C4-2B (cell line): ENCODE results near the gene ICE2.
A peak's percentile ranks its signal among the peaks of the same experiment; 100 is the strongest.

Source experiments
- H3K27ac ChIP-seq: fragments of 450-650 bp; 2 replicates; pipeline ENCODE4 v1.5.1; 2017
- ZFX ChIP-seq: fragments of 450-650 bp; IDR thresholded peaks from 2 replicates; pipeline ENCODE4 v1.6.1; 2017
- TF ChIP-seq, protein P1 (sequence below): fragments of 450-650 bp; conservative IDR thresholded peaks from 2 replicates; pipeline ENCODE4 v1.5.1; 2017; ENCODE audit warnings: mild to moderate bottlenecking

The ICE2 gene, protein sequence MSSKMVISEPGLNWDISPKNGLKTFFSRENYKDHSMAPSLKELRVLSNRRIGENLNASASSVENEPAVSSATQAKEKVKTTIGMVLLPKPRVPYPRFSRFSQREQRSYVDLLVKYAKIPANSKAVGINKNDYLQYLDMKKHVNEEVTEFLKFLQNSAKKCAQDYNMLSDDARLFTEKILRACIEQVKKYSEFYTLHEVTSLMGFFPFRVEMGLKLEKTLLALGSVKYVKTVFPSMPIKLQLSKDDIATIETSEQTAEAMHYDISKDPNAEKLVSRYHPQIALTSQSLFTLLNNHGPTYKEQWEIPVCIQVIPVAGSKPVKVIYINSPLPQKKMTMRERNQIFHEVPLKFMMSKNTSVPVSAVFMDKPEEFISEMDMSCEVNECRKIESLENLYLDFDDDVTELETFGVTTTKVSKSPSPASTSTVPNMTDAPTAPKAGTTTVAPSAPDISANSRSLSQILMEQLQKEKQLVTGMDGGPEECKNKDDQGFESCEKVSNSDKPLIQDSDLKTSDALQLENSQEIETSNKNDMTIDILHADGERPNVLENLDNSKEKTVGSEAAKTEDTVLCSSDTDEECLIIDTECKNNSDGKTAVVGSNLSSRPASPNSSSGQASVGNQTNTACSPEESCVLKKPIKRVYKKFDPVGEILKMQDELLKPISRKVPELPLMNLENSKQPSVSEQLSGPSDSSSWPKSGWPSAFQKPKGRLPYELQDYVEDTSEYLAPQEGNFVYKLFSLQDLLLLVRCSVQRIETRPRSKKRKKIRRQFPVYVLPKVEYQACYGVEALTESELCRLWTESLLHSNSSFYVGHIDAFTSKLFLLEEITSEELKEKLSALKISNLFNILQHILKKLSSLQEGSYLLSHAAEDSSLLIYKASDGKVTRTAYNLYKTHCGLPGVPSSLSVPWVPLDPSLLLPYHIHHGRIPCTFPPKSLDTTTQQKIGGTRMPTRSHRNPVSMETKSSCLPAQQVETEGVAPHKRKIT

DNA sequence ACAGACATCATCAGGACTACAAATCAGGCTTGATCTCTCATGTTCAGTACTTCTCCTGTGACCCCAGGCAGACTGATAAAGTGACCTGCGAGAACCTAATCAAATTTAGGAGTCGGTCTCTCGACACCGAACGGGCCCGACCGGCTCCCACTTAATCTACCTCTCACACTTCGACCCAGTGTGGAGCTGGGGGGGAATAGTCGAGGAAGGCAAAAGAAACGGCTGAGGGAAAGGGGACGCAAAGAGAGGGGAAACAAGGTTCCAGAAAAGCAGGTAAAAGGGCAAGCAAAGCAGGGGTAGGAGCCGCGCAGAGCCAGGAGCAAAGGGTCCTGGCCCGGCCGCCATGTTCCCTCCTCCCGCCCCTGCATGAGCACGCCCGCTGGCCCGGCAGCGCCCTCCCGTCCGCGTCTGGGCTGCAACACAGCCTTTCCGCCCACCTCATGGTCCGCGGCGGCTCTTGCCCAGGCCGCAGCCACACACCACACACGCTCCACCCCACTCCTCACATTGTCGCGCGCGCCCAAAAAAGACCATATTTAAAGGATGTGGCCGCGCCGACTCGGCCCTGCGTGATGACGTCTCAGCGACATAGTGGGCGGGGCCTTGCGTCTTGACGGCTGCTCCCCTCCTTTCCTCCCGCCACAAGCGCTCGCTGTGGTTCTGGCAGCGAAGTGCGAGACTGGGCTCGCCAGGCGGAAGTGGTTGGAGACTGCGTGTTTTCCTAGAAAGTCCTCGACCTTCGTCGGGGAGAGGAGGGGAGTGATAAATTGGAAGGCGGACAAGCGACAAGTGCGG lies at the start of gene ICE2:
ICE2 (minus strand) TSS at position 577 of the 795 bp plus-strand sequence. CDS start 1,165 bp downstream, outside the sequence.
- peak within 1 kb of the TSS; percentile 89 for H3K27ac ChIP-seq
- peak; percentile 88 for TF ChIP-seq ZFX
- TF ChIP-seq, protein P1, sequence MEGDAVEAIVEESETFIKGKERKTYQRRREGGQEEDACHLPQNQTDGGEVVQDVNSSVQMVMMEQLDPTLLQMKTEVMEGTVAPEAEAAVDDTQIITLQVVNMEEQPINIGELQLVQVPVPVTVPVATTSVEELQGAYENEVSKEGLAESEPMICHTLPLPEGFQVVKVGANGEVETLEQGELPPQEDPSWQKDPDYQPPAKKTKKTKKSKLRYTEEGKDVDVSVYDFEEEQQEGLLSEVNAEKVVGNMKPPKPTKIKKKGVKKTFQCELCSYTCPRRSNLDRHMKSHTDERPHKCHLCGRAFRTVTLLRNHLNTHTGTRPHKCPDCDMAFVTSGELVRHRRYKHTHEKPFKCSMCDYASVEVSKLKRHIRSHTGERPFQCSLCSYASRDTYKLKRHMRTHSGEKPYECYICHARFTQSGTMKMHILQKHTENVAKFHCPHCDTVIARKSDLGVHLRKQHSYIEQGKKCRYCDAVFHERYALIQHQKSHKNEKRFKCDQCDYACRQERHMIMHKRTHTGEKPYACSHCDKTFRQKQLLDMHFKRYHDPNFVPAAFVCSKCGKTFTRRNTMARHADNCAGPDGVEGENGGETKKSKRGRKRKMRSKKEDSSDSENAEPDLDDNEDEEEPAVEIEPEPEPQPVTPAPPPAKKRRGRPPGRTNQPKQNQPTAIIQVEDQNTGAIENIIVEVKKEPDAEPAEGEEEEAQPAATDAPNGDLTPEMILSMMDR = no peak

DNA sequence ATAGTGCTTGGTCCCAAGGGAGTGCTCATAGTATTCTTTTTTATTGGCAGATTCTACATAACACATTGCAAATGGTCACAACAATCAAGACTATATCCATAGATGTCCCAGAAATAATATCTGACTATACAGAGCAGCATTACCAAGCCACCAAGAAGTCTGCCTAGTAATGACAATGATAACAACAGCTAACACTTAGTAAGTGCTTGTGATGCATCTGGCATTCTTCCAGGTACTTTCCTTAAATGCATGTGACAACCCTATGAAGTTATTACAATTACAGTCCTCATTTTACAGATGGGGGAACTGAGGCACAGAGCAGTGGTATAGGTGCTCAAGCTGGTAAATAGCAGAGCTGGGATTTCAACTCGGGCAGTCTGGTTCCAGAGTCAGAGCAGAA lies 49.6 kb upstream of the ICE2 start:
- H3K27ac ChIP-seq = no peak overlapping the region
- TF ChIP-seq, protein P1 = no peak
- no peak for TF ChIP-seq ZFX

DNA sequence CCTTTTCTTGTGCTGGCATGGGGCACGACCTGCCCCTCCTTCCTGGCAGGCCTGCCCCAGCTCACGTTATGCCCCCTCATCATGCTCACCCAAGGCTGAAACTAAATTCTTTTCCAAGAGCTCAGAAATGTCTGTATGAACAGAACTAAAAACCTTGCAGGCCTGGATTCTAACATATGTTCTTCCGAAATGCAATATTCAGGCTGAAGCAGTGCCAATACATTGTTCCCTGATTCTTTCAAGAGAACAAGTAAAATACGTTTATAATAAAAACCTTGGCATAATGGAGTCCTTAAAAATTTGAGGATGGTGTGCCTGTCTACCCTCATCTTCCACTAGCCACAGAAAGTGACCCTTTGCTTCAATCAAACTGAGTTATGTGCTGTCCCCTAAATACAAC lies 48.5 kb upstream of the ICE2 start:
- TF ChIP-seq, protein P1 = no peak
- TF ChIP-seq ZFX = no peak
- no peak overlapping the region for H3K27ac ChIP-seq

DNA sequence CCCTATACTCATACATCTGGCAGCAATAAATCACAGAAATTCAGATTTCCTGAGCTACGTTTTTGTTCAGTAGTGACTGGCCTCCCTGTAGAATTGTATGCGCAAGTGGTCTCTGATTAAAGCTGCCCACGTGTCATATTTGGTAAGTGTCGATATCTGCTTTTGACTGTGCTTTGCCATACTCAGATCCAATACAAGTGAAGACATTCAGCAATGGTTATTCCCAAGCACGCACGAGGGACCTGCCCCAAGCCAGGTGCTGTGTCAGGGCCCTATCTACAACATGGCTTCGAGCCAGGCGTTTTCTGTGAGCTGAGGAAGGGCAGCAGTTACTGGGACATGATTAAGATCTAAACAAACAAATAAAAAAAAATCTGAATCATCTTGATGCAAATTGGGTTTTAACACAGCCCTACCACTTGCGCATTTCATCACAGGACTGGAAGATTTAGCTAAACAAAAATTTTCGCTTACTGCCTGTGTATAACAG lies 47.2 kb upstream of the ICE2 start:
- peak overlapping the region; percentile 10; the same call in 1 of the 2 replicates for H3K27ac ChIP-seq
- TF ChIP-seq, protein P1 = no peak
- no peak for TF ChIP-seq ZFX

DNA sequence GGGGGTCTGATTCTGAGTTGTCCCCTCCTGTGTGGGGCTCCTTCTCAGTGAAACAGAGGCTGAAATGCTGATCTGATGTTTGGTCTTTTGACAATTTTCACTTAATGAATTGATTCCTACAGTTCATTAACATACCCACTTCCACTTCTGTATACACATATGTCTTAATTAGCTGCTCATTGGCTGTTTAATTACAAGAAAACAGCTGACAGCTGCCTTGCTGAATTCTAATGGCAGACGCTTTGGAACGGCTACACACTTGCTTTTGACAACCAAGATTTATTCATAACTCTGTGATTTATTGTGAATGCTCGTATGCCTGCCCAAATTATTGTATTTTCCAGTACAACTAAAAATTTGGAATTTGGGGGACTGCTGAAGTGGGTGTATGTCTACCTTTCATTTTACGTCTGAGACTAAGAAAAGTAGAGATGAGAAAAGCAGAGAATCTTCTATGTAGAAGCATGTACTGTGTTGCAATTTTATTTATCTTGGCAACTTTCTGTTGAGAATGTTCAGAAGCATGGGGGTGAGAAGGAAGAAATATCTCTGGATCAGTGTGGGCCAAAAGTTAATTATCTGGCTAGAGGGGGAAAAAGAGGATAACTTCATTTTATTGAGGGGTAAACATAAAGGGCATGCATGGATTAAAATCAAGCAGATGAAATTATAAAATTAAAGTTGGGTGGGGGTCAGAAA lies 46.5 kb upstream of the ICE2 start:
- no peak overlapping the region; the same call in 1 of the 2 replicates for H3K27ac ChIP-seq
- TF ChIP-seq, protein P1 = no peak
- no peak for TF ChIP-seq ZFX

DNA sequence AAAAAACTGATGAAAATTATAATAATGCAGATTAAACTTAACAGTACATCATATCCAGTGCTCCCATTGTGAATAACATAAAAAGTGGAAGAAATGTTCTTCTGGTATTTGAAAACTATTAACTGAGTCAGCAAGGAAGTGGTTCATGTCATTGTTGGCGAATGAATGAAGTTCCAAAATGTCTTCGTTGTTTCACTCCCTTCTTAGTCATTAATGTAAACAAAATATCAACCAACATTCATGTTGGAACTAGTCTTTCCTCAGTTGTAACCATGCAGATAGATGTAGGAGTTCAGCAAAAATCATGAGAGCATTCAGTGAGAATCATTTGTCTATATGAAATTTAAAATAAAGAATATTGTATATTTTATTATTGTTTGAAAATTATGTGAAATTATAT lies 44.1 kb upstream of the ICE2 start:
- H3K27ac ChIP-seq = no peak overlapping the region
- no peak for TF ChIP-seq ZFX
- TF ChIP-seq, protein P1 = no peak
